Activated CD4-positive, alpha-beta T cell treated with anti-CD3 and anti-CD28 coated beads, Interleukin-2, amount 10 ng/mL, durations not matched to agents 24 days and 14 days (primary cell): ENCODE measurements around the gene HTT. TPM values are rescaled to one million over a fixed set of nuclear protein-coding genes. Genes with fewer than 3 reads are reported as not detected.

Source experiments
- DNase-seq: peaks from one replicate; pipeline ENCODE4 v3.0.0; 2022
- H3K27ac Mint-ChIP-seq: one replicate; pipeline ENCODE4 v1.8.0; 2022; ENCODE audit warnings: mild to moderate bottlenecking, mixed read lengths
- H3K27me3 Mint-ChIP-seq: one replicate; pipeline ENCODE4 v1.8.0; 2022; ENCODE audit warnings: mixed read lengths
- H3K36me3 Mint-ChIP-seq: one replicate; pipeline ENCODE4 v1.8.0; 2022; ENCODE audit warnings: low read depth, mild to moderate bottlenecking, mixed read lengths
- H3K4me1 Mint-ChIP-seq: one replicate; pipeline ENCODE4 v1.8.0; 2021; ENCODE audit warnings: mixed read lengths
- H3K4me3 Mint-ChIP-seq: one replicate; pipeline ENCODE4 v1.8.0; 2022; ENCODE audit warnings: mild to moderate bottlenecking, moderate library complexity, mixed read lengths
- H3K9me3 Mint-ChIP-seq: one replicate; pipeline ENCODE4 v1.8.0; 2021; ENCODE audit warnings: mixed read lengths
- intact Hi-C: fragments of 100-400 bp; cut with micrococcal nuclease; formaldehyde crosslinking; loops from one replicate; pipeline ENCODE4 v1.15.1; 2023
- total RNA-seq: library from RNA; stranded (reverse); gene quantifications from 2 replicates; pipeline ENCODE4 v1.2.3, GENCODE V29; 2022

The HTT gene
- total RNA-seq, 1 donor from 2014 or later, result 70.6 TPM

GRCh38 chr4:3228881-3229280, 154.4 kb downstream of the HTT start:
- Mint-ChIP-seq H3K36me3 (peaks cover 45% of the 10 kb centered on the region), H3K4me1 (no peaks in the 10 kb centered on the region)
- intact Hi-C loops, result no loop called here

GRCh38 chr4:3229328-3229727, 154.8 kb downstream of the HTT start:
- H3K4me3 Mint-ChIP-seq, result no peak overlapping the region
- no peaks in the 10 kb centered on the region for H3K27me3 Mint-ChIP-seq
- no peak overlapping the region for H3K27ac Mint-ChIP-seq
- intact Hi-C loops, result no loop called here
- no peak for DNase-seq
- no peaks in the 10 kb centered on the region for H3K4me1 Mint-ChIP-seq
- no peaks in the 10 kb centered on the region for H3K9me3 Mint-ChIP-seq
- H3K36me3 Mint-ChIP-seq, result peaks cover 41% of the 10 kb centered on the region

More at GRCh38 chr4:3228881-3229280, 154.4 kb downstream of the HTT start:
- Mint-ChIP-seq H3K27me3 (no peaks in the 10 kb centered on the region), H3K27ac (no peak overlapping the region), H3K9me3 (no peaks in the 10 kb centered on the region), H3K4me3 (no peak overlapping the region)
- DNase-seq, result no peak

- Mint-ChIP-seq H3K36me3 (peaks cover 36% of the 10 kb centered on the region), H3K4me3 (no peak overlapping the region), H3K27me3 (no peaks in the 10 kb centered on the region), H3K27ac (no peak overlapping the region), H3K9me3 (no peaks in the 10 kb centered on the region), H3K4me1 (no peaks in the 10 kb centered on the region)
- intact Hi-C loops, result no loop called here
- no peak for DNase-seq
Observed at GRCh38 chr4:3229964-3230363, 155.5 kb downstream of the HTT start.

GRCh38 chr4:3231471-3231870, 157.0 kb downstream of the HTT start:
- Mint-ChIP-seq H3K4me1 (no peaks in the 10 kb centered on the region), H3K36me3 (peaks cover 37% of the 10 kb centered on the region), H3K4me3 (no peak overlapping the region), H3K9me3 (no peaks in the 10 kb centered on the region), H3K27ac (no peak overlapping the region), H3K27me3 (no peaks in the 10 kb centered on the region)
- intact Hi-C loops, result no loop called here
- no peak for DNase-seq

- Mint-ChIP-seq H3K9me3 (no peaks in the 10 kb centered on the region), H3K27me3 (no peaks in the 10 kb centered on the region), H3K36me3 (peaks cover 37% of the 10 kb centered on the region), H3K4me3 (no peak overlapping the region), H3K27ac (no peak overlapping the region), H3K4me1 (no peaks in the 10 kb centered on the region)
- no peak for DNase-seq
- intact Hi-C loops, result no loop called here
Observed at GRCh38 chr4:3232001-3232400, 157.5 kb downstream of the HTT start.

GRCh38 chr4:3232871-3233271, 158.4 kb downstream of the HTT start:
- no peaks in the 10 kb centered on the region for H3K9me3 Mint-ChIP-seq
- no peak overlapping the region for H3K27ac Mint-ChIP-seq
- H3K36me3 Mint-ChIP-seq, result peaks cover 36% of the 10 kb centered on the region
- no peaks in the 10 kb centered on the region for H3K27me3 Mint-ChIP-seq
- intact Hi-C loops, result no loop called here
- no peaks in the 10 kb centered on the region for H3K4me1 Mint-ChIP-seq
- H3K4me3 Mint-ChIP-seq, result no peak overlapping the region
- no peak for DNase-seq

GRCh38 chr4:3233391-3234071, 159.1 kb downstream of the HTT start:
- H3K4me1 Mint-ChIP-seq, result no peaks in the 10 kb centered on the region
- DNase-seq, result no peak

GRCh38 chr4:3234171-3235029, 159.9 kb downstream of the HTT start:
- H3K36me3 Mint-ChIP-seq, result peaks cover 29% of the 10 kb centered on the region
- intact Hi-C loops, result no loop called here
- H3K4me1 Mint-ChIP-seq, result no peaks in the 10 kb centered on the region
- H3K9me3 Mint-ChIP-seq, result no peaks in the 10 kb centered on the region
- H3K27me3 Mint-ChIP-seq, result no peaks in the 10 kb centered on the region
- H3K4me3 Mint-ChIP-seq, result no peak overlapping the region
- no peak for DNase-seq
- H3K27ac Mint-ChIP-seq, result no peak overlapping the region

More at GRCh38 chr4:3233391-3234071, 159.1 kb downstream of the HTT start:
- H3K27me3 Mint-ChIP-seq, result no peaks in the 10 kb centered on the region
- no peaks in the 10 kb centered on the region for H3K9me3 Mint-ChIP-seq
- no peak overlapping the region for H3K4me3 Mint-ChIP-seq
- intact Hi-C loops, result no loop called here
- peaks cover 34% of the 10 kb centered on the region for H3K36me3 Mint-ChIP-seq
- H3K27ac Mint-ChIP-seq, result no peak overlapping the region

- no peak for DNase-seq
- Mint-ChIP-seq H3K27ac (no peak overlapping the region), H3K9me3 (no peaks in the 10 kb centered on the region), H3K27me3 (no peaks in the 10 kb centered on the region), H3K36me3 (peaks cover 27% of the 10 kb centered on the region), H3K4me3 (no peak overlapping the region), H3K4me1 (no peaks in the 10 kb centered on the region)
- intact Hi-C loops, result no loop called here
Observed at GRCh38 chr4:3235030-3235345, 160.5 kb downstream of the HTT start.

- H3K4me1 Mint-ChIP-seq, result no peaks in the 10 kb centered on the region
- H3K9me3 Mint-ChIP-seq, result no peaks in the 10 kb centered on the region
- intact Hi-C loops, result no loop called here
- H3K27ac Mint-ChIP-seq, result no peak overlapping the region
- H3K27me3 Mint-ChIP-seq, result no peaks in the 10 kb centered on the region
- H3K4me3 Mint-ChIP-seq, result no peak overlapping the region
- peaks cover 23% of the 10 kb centered on the region for H3K36me3 Mint-ChIP-seq
- DNase-seq, result no peak
Observed at GRCh38 chr4:3235581-3235980, 161.1 kb downstream of the HTT start.

- peaks cover 18% of the 10 kb centered on the region for H3K36me3 Mint-ChIP-seq
- no peak for DNase-seq
- H3K9me3 Mint-ChIP-seq, result no peaks in the 10 kb centered on the region
- H3K4me1 Mint-ChIP-seq, result no peaks in the 10 kb centered on the region
- no peaks in the 10 kb centered on the region for H3K27me3 Mint-ChIP-seq
- H3K27ac Mint-ChIP-seq, result no peak overlapping the region
- H3K4me3 Mint-ChIP-seq, result no peak overlapping the region
- intact Hi-C loops, result no loop called here
Observed at GRCh38 chr4:3236326-3236878, 161.9 kb downstream of the HTT start.

- Mint-ChIP-seq H3K27me3 (no peaks in the 10 kb centered on the region), H3K4me1 (peaks cover under 1% of the 10 kb centered on the region), H3K36me3 (peaks cover 14% of the 10 kb centered on the region), H3K4me3 (no peak overlapping the region), H3K9me3 (no peaks in the 10 kb centered on the region), H3K27ac (no peak overlapping the region)
- DNase-seq, result no peak
- intact Hi-C loops, result no loop called here
Observed at GRCh38 chr4:3237266-3237665, 162.8 kb downstream of the HTT start.

- H3K4me1 Mint-ChIP-seq, result peaks cover 5% of the 10 kb centered on the region
- H3K4me3 Mint-ChIP-seq, result no peak overlapping the region
- no peak for DNase-seq
- intact Hi-C loops, result no loop called here
- no peak overlapping the region for H3K27ac Mint-ChIP-seq
- no peaks in the 10 kb centered on the region for H3K27me3 Mint-ChIP-seq
- no peaks in the 10 kb centered on the region for H3K9me3 Mint-ChIP-seq
- peaks cover 14% of the 10 kb centered on the region for H3K36me3 Mint-ChIP-seq
Observed at GRCh38 chr4:3237712-3238560, 163.5 kb downstream of the HTT start.

GRCh38 chr4:3238721-3239120, 164.2 kb downstream of the HTT start:
- H3K9me3 Mint-ChIP-seq, result no peaks in the 10 kb centered on the region
- intact Hi-C loops, result no loop called here

More at GRCh38 chr4:3238721-3239120, 164.2 kb downstream of the HTT start:
- DNase-seq, result no peak
- Mint-ChIP-seq H3K27ac (no peak overlapping the region), H3K4me1 (peaks cover 8% of the 10 kb centered on the region), H3K36me3 (peaks cover 10% of the 10 kb centered on the region), H3K4me3 (no peak overlapping the region), H3K27me3 (no peaks in the 10 kb centered on the region)
